ENCODE data around the gene LENG1.

DNA sequence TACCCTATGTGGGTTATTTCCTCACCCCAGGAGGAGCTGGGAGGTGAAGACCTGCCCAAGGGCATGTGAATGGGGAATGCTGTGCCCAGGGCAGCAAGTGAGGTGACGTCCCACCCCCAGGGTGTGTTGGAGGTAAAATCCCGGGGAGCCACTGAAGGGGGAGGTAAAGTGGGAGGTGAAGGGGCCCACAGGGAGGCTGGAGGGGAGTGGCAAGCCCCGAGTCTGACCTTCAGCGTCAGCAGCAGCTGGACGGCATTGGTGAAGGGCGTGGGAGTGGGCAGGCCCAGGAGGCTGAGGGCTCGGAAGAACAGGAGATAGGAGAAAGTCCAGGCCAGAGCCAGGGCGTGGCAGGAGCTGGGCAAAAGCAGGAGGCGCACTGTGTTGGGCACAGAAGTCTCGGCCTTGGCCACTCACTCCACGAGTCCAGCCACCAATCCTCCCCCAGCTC is 27.4 kb upstream of the LENG1 start:
- TF ChIP-seq ZNF274 (IDR thresholded peaks at IDR 0.05; ENCODE audit: low read length), result no peak
- no peak for TF ChIP-seq ZNF274 (tag by site-specific recombination; IDR thresholded peaks at IDR 0.05; ENCODE audit: borderline replicate concordance)
- no peak for TF ChIP-seq TCF7L2 (IDR thresholded peaks at IDR 0.05; ENCODE audit: borderline replicate concordance, low read depth, low read length)
- TF ChIP-seq, protein P1, sequence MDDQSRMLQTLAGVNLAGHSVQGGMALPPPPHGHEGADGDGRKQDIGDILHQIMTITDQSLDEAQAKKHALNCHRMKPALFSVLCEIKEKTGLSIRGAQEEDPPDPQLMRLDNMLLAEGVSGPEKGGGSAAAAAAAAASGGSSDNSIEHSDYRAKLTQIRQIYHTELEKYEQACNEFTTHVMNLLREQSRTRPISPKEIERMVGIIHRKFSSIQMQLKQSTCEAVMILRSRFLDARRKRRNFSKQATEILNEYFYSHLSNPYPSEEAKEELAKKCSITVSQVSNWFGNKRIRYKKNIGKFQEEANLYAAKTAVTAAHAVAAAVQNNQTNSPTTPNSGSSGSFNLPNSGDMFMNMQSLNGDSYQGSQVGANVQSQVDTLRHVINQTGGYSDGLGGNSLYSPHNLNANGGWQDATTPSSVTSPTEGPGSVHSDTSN (CRISPR knock-in tag; IDR thresholded peaks at IDR 0.05), result no peak
- TF ChIP-seq ZNF629 (tag by site-specific recombination; IDR thresholded peaks at IDR 0.05), result no peak
- TF ChIP-seq, protein P2, sequence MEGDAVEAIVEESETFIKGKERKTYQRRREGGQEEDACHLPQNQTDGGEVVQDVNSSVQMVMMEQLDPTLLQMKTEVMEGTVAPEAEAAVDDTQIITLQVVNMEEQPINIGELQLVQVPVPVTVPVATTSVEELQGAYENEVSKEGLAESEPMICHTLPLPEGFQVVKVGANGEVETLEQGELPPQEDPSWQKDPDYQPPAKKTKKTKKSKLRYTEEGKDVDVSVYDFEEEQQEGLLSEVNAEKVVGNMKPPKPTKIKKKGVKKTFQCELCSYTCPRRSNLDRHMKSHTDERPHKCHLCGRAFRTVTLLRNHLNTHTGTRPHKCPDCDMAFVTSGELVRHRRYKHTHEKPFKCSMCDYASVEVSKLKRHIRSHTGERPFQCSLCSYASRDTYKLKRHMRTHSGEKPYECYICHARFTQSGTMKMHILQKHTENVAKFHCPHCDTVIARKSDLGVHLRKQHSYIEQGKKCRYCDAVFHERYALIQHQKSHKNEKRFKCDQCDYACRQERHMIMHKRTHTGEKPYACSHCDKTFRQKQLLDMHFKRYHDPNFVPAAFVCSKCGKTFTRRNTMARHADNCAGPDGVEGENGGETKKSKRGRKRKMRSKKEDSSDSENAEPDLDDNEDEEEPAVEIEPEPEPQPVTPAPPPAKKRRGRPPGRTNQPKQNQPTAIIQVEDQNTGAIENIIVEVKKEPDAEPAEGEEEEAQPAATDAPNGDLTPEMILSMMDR (tag by site-specific recombination; IDR thresholded peaks at IDR 0.05), result no peak
- no peak for TF ChIP-seq ZNF302 (tag by site-specific recombination; IDR thresholded peaks at IDR 0.05; ENCODE audit: low read depth)
- TF ChIP-seq YY1 (tag by site-specific recombination; IDR thresholded peaks at IDR 0.05), result no peak
- TF ChIP-seq ZBTB7A (tag by site-specific recombination; IDR thresholded peaks at IDR 0.05; ENCODE audit: low read depth), result no peak
- no peak for TF ChIP-seq ZNF341 (tag by site-specific recombination; IDR thresholded peaks at IDR 0.05; ENCODE audit: low read depth)
- TF ChIP-seq ZNF776 (tag by site-specific recombination; IDR thresholded peaks at IDR 0.05; ENCODE audit: borderline replicate concordance), result no peak
- no peak for TF ChIP-seq ZBTB21 (tag by site-specific recombination; IDR thresholded peaks at IDR 0.05)
- no peak for TF ChIP-seq ZNF670 (tag by site-specific recombination; IDR thresholded peaks at IDR 0.05; ENCODE audit: low read depth)
- TF ChIP-seq OSR2 (tag by site-specific recombination; IDR thresholded peaks at IDR 0.05), result no peak
